Measurements from ENCODE around the gene ITGA3. TPM values are rescaled to one million over a fixed set of nuclear protein-coding genes. Genes with fewer than 3 reads are reported as not detected.

The ITGA3 gene
- total RNA-seq, 1 experiment from 2014 or later, result 392 TPM

DNA sequence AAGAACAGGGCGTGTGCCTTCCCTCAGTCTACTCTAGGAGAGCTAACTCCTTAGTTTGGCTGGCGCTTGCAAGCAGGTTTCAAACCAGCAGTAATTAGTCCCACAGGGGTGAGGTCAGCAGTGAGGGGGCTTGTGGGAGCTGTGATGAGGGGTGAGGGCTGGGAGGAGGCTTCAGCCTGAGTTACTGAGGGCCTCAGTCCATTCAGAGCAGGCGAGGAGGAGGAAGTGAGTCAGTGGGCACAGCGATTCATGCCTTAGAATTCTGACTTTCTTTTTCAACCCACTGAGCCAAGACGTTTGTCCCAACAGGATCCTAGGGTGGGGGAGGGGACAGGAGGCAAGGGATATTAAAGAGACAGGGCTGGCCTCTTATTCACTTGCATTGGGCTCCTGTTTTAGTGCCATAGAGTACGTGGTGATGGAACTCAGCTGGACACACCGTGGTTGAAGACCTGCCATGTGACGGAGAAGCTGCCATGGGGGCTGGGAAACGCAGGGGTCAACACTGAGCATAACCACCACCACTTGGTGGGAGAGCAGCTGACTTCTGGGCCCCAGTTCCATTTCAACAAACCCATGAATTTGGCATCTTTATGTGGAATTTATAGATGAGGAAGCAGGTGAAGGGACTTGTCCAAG is 8.3 kb upstream of the ITGA3 start:
- H3K79me2 ChIP-seq (ENCODE audit: insufficient read depth, low read length), result no peaks in the 10 kb centered on the region
- H4K20me1 ChIP-seq (ENCODE audit: insufficient read depth), result no peaks in the 10 kb centered on the region
- CTCF ChIA-PET, result no interaction called here
- POLR2A ChIA-PET, result interaction anchor here (0.6 to 0.9 kb wide), 3 partner anchors 8 to 13 kb away, joined by 3 to 4 read pairs (median 3); partner anchors contain the start of gene ITGA3
- H3K27me3 ChIP-seq (ENCODE audit: insufficient read depth, low read length), result no peaks in the 10 kb centered on the region
- no peaks in the 10 kb centered on the region for H3K36me3 ChIP-seq (ENCODE audit: control insufficient read depth in 1 of 2, insufficient read depth in 2 of 2, low read length in 2 of 2)
- H3K27ac ChIP-seq (ENCODE audit: low read depth, low read length), result peak overlapping the region; percentile 12; the same call in 1 of the 2 replicates
- no TSS peak for BruUV-seq (replicated peaks)
- no peaks in the 10 kb centered on the region for H3K9me3 ChIP-seq (ENCODE audit: control insufficient read depth in 1 of 2, insufficient read depth in 1 of 2, low read depth in 1 of 2, low read length in 2 of 2)
- peak overlapping the region in 1 of 2 experiments; percentile 7; a peak in 1 of 4 replicates for H3K4me3 ChIP-seq (replicated peaks in 1 of 2; ENCODE audit: low read depth in 1 of 2, low read length in 2 of 2)
- intact Hi-C loops (cut with micrococcal nuclease), result no loop called here
- H3K9ac ChIP-seq (ENCODE audit: low read length), result peak overlapping the region; percentile 26; the same call in 1 of the 2 replicates
- H3K4me1 ChIP-seq (ENCODE audit: control insufficient read depth in 1 of 2, insufficient read depth in 2 of 2, low read length in 2 of 2), result peaks cover 57 to 77% of the 10 kb centered on the region in 2 experiments
- H3K9me2 ChIP-seq (ENCODE audit: insufficient read depth), result no peaks in the 10 kb centered on the region
- DNase-seq (ENCODE audit: low read depth, low spot score), result no peak
- RAD21 ChIA-PET (ENCODE audit: low non-redundant PET in 1 of 2, low total read pairs in 2 of 2, uncharacterized antibody in 2 of 2, unreplicated experiment in 2 of 2), result no interaction called here
- ATAC-seq, result no peak
- H3K4me2 ChIP-seq (ENCODE audit: low read length), result peak overlapping the region; percentile 60
- TF ChIP-seq POLR2AphosphoS5 (IDR thresholded peaks at IDR 0.05; ENCODE audit: low read depth, low read length) (peak; percentile 29; the same call in 1 of the 2 replicates), EZH2 (IDR thresholded peaks at IDR 0.05) (no peak)
- TF ChIP-seq, protein P1, sequence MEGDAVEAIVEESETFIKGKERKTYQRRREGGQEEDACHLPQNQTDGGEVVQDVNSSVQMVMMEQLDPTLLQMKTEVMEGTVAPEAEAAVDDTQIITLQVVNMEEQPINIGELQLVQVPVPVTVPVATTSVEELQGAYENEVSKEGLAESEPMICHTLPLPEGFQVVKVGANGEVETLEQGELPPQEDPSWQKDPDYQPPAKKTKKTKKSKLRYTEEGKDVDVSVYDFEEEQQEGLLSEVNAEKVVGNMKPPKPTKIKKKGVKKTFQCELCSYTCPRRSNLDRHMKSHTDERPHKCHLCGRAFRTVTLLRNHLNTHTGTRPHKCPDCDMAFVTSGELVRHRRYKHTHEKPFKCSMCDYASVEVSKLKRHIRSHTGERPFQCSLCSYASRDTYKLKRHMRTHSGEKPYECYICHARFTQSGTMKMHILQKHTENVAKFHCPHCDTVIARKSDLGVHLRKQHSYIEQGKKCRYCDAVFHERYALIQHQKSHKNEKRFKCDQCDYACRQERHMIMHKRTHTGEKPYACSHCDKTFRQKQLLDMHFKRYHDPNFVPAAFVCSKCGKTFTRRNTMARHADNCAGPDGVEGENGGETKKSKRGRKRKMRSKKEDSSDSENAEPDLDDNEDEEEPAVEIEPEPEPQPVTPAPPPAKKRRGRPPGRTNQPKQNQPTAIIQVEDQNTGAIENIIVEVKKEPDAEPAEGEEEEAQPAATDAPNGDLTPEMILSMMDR (IDR thresholded peaks at IDR 0.05 in 2 of 3, conservative IDR thresholded peaks at IDR 0.05 in 1 of 3; ENCODE audit: borderline replicate concordance in 1 of 3, insufficient read depth in 1 of 3, low read depth in 2 of 3, low read length in 2 of 3), result no peak
- H2AFZ ChIP-seq (ENCODE audit: low read depth, low read length, poor library complexity, severe bottlenecking), result peak overlapping the region; percentile 42

DNA sequence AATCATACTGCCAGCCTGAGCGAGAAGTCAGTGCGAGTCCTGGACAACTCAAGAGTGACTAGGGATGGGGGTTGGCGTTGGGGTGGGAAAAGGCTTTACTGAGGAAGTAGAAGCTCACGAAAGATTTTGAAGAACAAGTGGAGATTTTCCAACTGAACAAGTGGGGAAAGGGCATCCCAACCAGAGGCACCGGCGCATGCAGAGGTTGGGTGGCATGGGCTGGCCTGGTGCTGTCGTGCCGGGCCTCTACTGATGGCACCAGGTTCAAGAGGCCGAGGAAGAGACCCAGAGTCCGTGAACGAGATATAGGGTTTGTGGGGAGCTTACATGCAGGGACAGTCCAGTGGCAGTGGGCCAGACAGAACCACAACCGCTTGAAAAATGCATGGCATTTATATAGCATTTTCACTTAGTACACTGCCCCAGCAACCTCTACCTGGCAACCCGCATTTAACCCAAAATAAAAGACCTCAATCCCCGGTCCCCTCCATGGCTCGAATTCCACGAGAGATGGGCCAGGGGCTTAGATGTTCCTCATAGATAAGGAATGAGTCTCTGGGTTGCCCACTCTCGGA is 7.7 kb upstream of the ITGA3 start:
- no TSS peak for BruUV-seq (replicated peaks)
- DNase-seq (ENCODE audit: low read depth, low spot score), result no peak
- Histone ChIP-seq H3K79me2 (ENCODE audit: insufficient read depth, low read length) (no peaks in the 10 kb centered on the region), H3K4me1 (ENCODE audit: control insufficient read depth in 1 of 2, insufficient read depth in 2 of 2, low read length in 2 of 2) (peaks cover 63 to 81% of the 10 kb centered on the region in 2 experiments), H3K9ac (ENCODE audit: low read length) (no peak overlapping the region), H3K27me3 (ENCODE audit: insufficient read depth, low read length) (no peaks in the 10 kb centered on the region), H4K20me1 (ENCODE audit: insufficient read depth) (no peaks in the 10 kb centered on the region), H3K4me3 (replicated peaks in 1 of 2; ENCODE audit: low read depth in 1 of 2, low read length in 2 of 2) (no peak overlapping the region), H3K9me3 (ENCODE audit: control insufficient read depth in 1 of 2, insufficient read depth in 1 of 2, low read depth in 1 of 2, low read length in 2 of 2) (no peaks in the 10 kb centered on the region), H3K36me3 (ENCODE audit: control insufficient read depth in 1 of 2, insufficient read depth in 2 of 2, low read length in 2 of 2) (no peaks in the 10 kb centered on the region), H3K9me2 (ENCODE audit: insufficient read depth) (no peaks in the 10 kb centered on the region), H2AFZ (ENCODE audit: low read depth, low read length, poor library complexity, severe bottlenecking) (no peak overlapping the region), H3K4me2 (ENCODE audit: low read length) (peak overlapping the region; percentile 60), H3K27ac (ENCODE audit: low read depth, low read length) (no peak overlapping the region)
- ChIA-PET POLR2A (interaction anchor here (0.9 kb wide), 1 partner anchor 13 kb away, joined by 3 read pairs; no protein-coding TSS in a partner anchor), RAD21 (ENCODE audit: low non-redundant PET in 1 of 2, low total read pairs in 2 of 2, uncharacterized antibody in 2 of 2, unreplicated experiment in 2 of 2) (no interaction called here), CTCF (no interaction called here)
- no peak for ATAC-seq
- TF ChIP-seq SIN3A (IDR thresholded peaks at IDR 0.05; ENCODE audit: low read depth), result no peak
- no peak for TF ChIP-seq POLR2A (IDR thresholded peaks at IDR 0.05; ENCODE audit: borderline replicate concordance, extremely low read depth, insufficient read depth, insufficient read length)
- no peak for TF ChIP-seq FOSL1 (IDR thresholded peaks at IDR 0.05; ENCODE audit: low read depth)
- TF ChIP-seq, protein P2, sequence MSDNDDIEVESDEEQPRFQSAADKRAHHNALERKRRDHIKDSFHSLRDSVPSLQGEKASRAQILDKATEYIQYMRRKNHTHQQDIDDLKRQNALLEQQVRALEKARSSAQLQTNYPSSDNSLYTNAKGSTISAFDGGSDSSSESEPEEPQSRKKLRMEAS (IDR thresholded peaks at IDR 0.05), result no peak
- TF ChIP-seq, protein P3, sequence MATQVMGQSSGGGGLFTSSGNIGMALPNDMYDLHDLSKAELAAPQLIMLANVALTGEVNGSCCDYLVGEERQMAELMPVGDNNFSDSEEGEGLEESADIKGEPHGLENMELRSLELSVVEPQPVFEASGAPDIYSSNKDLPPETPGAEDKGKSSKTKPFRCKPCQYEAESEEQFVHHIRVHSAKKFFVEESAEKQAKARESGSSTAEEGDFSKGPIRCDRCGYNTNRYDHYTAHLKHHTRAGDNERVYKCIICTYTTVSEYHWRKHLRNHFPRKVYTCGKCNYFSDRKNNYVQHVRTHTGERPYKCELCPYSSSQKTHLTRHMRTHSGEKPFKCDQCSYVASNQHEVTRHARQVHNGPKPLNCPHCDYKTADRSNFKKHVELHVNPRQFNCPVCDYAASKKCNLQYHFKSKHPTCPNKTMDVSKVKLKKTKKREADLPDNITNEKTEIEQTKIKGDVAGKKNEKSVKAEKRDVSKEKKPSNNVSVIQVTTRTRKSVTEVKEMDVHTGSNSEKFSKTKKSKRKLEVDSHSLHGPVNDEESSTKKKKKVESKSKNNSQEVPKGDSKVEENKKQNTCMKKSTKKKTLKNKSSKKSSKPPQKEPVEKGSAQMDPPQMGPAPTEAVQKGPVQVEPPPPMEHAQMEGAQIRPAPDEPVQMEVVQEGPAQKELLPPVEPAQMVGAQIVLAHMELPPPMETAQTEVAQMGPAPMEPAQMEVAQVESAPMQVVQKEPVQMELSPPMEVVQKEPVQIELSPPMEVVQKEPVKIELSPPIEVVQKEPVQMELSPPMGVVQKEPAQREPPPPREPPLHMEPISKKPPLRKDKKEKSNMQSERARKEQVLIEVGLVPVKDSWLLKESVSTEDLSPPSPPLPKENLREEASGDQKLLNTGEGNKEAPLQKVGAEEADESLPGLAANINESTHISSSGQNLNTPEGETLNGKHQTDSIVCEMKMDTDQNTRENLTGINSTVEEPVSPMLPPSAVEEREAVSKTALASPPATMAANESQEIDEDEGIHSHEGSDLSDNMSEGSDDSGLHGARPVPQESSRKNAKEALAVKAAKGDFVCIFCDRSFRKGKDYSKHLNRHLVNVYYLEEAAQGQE (IDR thresholded peaks at IDR 0.05; ENCODE audit: low read depth), result no peak
- intact Hi-C loops (cut with micrococcal nuclease), result no loop called here
